B cell (primary cell): Measurements from ENCODE around the gene DUXB. TPM values are rescaled to one million over a fixed set of nuclear protein-coding genes. Genes with fewer than 3 reads are reported as not detected.

Experiments used
- ATAC-seq: fragments of 200-7000 bp; cut with Tn5 transposase; one replicate; pipeline ENCODE4 v1.10.0; 2021; ENCODE audit warnings: low read depth, mild to moderate bottlenecking, moderate number of reproducible peaks, moderate library complexity
- CTCF ChIA-PET: fragments of 350-600 bp; sonication (Branson Sonifier 250); formaldehyde crosslinking; loops from one replicate; lab custom pipeline; 2021; ENCODE audit warnings: antibody characterized with exemption, inconsistent platforms; lab: Charles Lee
- POLR2A ChIA-PET: fragments of 350-600 bp; sonication (Branson Sonifier 250); formaldehyde crosslinking; loops from one replicate; lab custom pipeline; 2021; ENCODE audit warnings: antibody characterized with exemption; lab: Charles Lee
- DNase-seq: peaks from one replicate; pipeline ENCODE4 v3.0.0; 2013
- H2AFZ ChIP-seq: 2 replicates; pipeline ENCODE4 v1.6.1; 2012; ENCODE audit warnings: mild to moderate bottlenecking, low read depth, low read length; ENCODE audit not compliant: insufficient read depth, poor library complexity, severe bottlenecking
- H3K27ac ChIP-seq, 2 donors: 1 replicate in 1 of 2; 2 replicates in 1 of 2; pipeline ENCODE4 v1.5.1; 2012 to 2013; ENCODE audit warnings: low read length in 2 of 2, mild to moderate bottlenecking in 2 of 2, moderate library complexity in 1 of 2
- H3K27me3 ChIP-seq, 4 experiments: fragments of 200-600 bp in 1 of 4; sonication (generic) in 1 of 4; replicated peaks in 1 of 4; 1 replicate in 2 of 4; 2 replicates in 2 of 4; pipeline versions ENCODE4 v1.6.1 to v1.7.0; 2013 to 2016; ENCODE audit warnings: low read length in 3 of 4, mild to moderate bottlenecking in 2 of 4, mixed read lengths in 1 of 4, moderate library complexity in 1 of 4; ENCODE audit not compliant: insufficient read depth in 4 of 4, control insufficient read depth in 3 of 4; ENCODE audit errors: control extremely low read depth in 1 of 4
- H3K36me3 ChIP-seq, 2 experiments: replicated peaks in 1 of 2; 1 replicate in 1 of 2; 2 replicates in 1 of 2; pipeline versions ENCODE4 v1.6.1 to v1.7.1; 2013; ENCODE audit warnings: low read length in 1 of 2; ENCODE audit not compliant: insufficient read depth in 2 of 2, control insufficient read depth in 1 of 2; ENCODE audit errors: control extremely low read depth in 1 of 2, extremely low read depth in 1 of 2
- H3K4me1 ChIP-seq, 2 donors: fragments of 200-600 bp in 1 of 2; sonication (generic) in 1 of 2; 1 replicate in 1 of 2; 2 replicates in 1 of 2; pipeline versions ENCODE4 v1.5.1 to v1.6.1; 2013 to 2017; ENCODE audit warnings: low read length in 2 of 2; ENCODE audit not compliant: control insufficient read depth in 2 of 2, insufficient read depth in 2 of 2
- H3K4me2 ChIP-seq: replicated peaks from 2 replicates; pipeline ENCODE3; 2012; ENCODE audit warnings: mild to moderate bottlenecking, low read depth, low read length; ENCODE audit not compliant: poor library complexity, severe bottlenecking
- H3K4me3 ChIP-seq, 5 experiments: fragments of 200-600 bp in 1 of 5; sonication (generic) in 1 of 5; 1 replicate in 3 of 5; 2 replicates in 2 of 5; pipeline versions ENCODE4 v1.5.1 to v1.7.0; 2011 to 2016; ENCODE audit warnings: low read length in 4 of 5, mild to moderate bottlenecking in 4 of 5, low read depth in 2 of 5, control low read depth in 1 of 5, moderate library complexity in 1 of 5; ENCODE audit not compliant: insufficient read depth in 1 of 5; ENCODE audit errors: control extremely low read depth in 1 of 5, extremely low read depth in 1 of 5
- H3K79me2 ChIP-seq: fragments of 200-600 bp; sonication (generic); one replicate; pipeline ENCODE4 v1.6.0; 2016; ENCODE audit warnings: low read length; ENCODE audit not compliant: control insufficient read depth, insufficient read depth
- H3K9ac ChIP-seq: fragments of 200-600 bp; sonication (generic); 2 replicates; pipeline ENCODE4 v1.6.1; 2017; ENCODE audit warnings: mild to moderate bottlenecking, low read length, moderate library complexity
- H3K9me3 ChIP-seq, 3 donors: one replicate each; pipeline versions ENCODE4 v1.6.1 to v1.7.1; 2013; ENCODE audit warnings: low read length in 2 of 3; ENCODE audit not compliant: control insufficient read depth in 2 of 3, insufficient read depth in 1 of 3; ENCODE audit errors: control extremely low read depth in 1 of 3
- H4K20me1 ChIP-seq: 2 replicates; pipeline ENCODE4 v1.6.0; 2012; ENCODE audit warnings: mild to moderate bottlenecking, low read length; ENCODE audit not compliant: insufficient read depth, control insufficient read depth, poor library complexity, severe bottlenecking
- H3K27ac Mint-ChIP-seq: one replicate; pipeline ENCODE4 v1.8.0; 2021; ENCODE audit warnings: mixed read lengths
- H3K27me3 Mint-ChIP-seq: one replicate; pipeline ENCODE4 v1.8.0; 2021; ENCODE audit warnings: mixed read lengths
- H3K4me1 Mint-ChIP-seq: one replicate; pipeline ENCODE4 v1.8.0; 2021; ENCODE audit warnings: mixed read lengths
- H3K4me3 Mint-ChIP-seq: one replicate; pipeline ENCODE4 v1.8.0; 2021; ENCODE audit warnings: mixed read lengths
- H3K9me3 Mint-ChIP-seq: one replicate; pipeline ENCODE4 v1.8.0; 2022; ENCODE audit warnings: mixed read lengths; ENCODE audit not compliant: insufficient read depth
- EZH2 ChIP-seq: IDR thresholded peaks from 2 replicates; pipeline ENCODE4 v1.6.1; 2012; ENCODE audit warnings: borderline replicate concordance, low read depth, mild to moderate bottlenecking, moderate library complexity, low read length; ENCODE audit not compliant: insufficient read depth, poor library complexity, severe bottlenecking
- WGBS: methylation state at CpG from one replicate; pipeline ENCODE4 v1.1.5; 2013; ENCODE audit warnings: missing lambda C conversion rate; ENCODE audit not compliant: insufficient coverage; 5-methylcytosine and 5-hydroxymethylcytosine counted together
- intact Hi-C: fragments of 100-400 bp; cut with micrococcal nuclease; formaldehyde crosslinking; loops from one replicate; pipeline ENCODE4 v1.10.0; 2022
- polyA plus RNA-seq: library from polyadenylated mRNA; depleted of rRNA; stranded (reverse); fragments of >200 nt; gene quantifications from 2 replicates; pipeline ENCODE4 v1.2.3, GENCODE V29; 2012
- total RNA-seq, 2 donors: library from RNA; stranded (reverse); fragments of 120-200 nt in 1 of 2; gene quantifications; 1 replicate in 1 of 2; 2 replicates in 1 of 2; pipeline versions ENCODE4 v1.2.3 to v1.2.4, GENCODE V29; 2013 to 2022
- TF ChIP-seq, protein P1 (sequence below): fragments of 200-600 bp; IDR thresholded peaks from one replicate; pipeline ENCODE4 v1.8.0; 2022; ENCODE audit warnings: antibody characterized with exemption, mild to moderate bottlenecking

The DUXB gene
- total and polyA plus RNA-seq, 2 donors (not counting 1 experiment from before 2014, with no cell fraction given): not detected

DNA sequence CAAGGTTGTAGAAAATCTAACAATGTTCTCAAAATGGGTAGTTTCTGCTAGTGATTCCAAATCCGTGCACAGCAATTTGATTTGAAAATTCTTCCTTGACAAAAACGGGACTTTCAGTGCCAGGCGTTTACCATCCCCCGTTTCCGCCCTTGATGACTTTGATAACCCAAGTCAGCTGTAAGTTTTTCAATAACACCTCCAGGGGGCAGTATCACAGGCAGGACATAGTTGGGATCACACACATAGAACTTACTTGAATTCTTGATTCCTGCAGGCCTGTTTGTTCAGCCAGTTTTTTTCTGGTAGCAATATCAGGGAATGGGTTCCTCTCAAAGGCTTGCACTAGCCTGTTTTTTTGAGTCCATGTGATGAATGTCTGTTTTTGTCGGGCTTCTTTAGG lies 5.6 kb downstream of the DUXB start:
- H3K4me3 Mint-ChIP-seq: no peak overlapping the region
- Histone ChIP-seq H4K20me1 (no peaks in the 10 kb centered on the region), H3K4me2 (no peak overlapping the region), H3K36me3 (no peaks in the 10 kb centered on the region), H3K9me3 (no peaks in the 10 kb centered on the region), H3K27ac (no peak overlapping the region), H2AFZ (no peak overlapping the region), H3K27me3 (no peaks in the 10 kb centered on the region), H3K4me3 (no peak overlapping the region), H3K9ac (no peak overlapping the region), H3K79me2 (no peaks in the 10 kb centered on the region), H3K4me1 (no peaks in the 10 kb centered on the region)
- no peak for ATAC-seq
- 83% methylated on average over 5 of the region's 6 CpGs for WGBS
- no peaks in the 10 kb centered on the region for H3K9me3 Mint-ChIP-seq
- ChIA-PET POLR2A (no interaction called here), CTCF (interaction anchor here (0.9 to 1.1 kb wide), 3 partner anchors 47 to 496 kb away, joined by 3 to 5 read pairs (median 3); no protein-coding TSS in a partner anchor)
- TF ChIP-seq EZH2: no peak
- TF ChIP-seq, protein P1, sequence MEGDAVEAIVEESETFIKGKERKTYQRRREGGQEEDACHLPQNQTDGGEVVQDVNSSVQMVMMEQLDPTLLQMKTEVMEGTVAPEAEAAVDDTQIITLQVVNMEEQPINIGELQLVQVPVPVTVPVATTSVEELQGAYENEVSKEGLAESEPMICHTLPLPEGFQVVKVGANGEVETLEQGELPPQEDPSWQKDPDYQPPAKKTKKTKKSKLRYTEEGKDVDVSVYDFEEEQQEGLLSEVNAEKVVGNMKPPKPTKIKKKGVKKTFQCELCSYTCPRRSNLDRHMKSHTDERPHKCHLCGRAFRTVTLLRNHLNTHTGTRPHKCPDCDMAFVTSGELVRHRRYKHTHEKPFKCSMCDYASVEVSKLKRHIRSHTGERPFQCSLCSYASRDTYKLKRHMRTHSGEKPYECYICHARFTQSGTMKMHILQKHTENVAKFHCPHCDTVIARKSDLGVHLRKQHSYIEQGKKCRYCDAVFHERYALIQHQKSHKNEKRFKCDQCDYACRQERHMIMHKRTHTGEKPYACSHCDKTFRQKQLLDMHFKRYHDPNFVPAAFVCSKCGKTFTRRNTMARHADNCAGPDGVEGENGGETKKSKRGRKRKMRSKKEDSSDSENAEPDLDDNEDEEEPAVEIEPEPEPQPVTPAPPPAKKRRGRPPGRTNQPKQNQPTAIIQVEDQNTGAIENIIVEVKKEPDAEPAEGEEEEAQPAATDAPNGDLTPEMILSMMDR: no peak
- intact Hi-C loops: loop anchor here (2.0 kb wide), 1 partner anchor 69 kb away; no protein-coding TSS in a partner anchor
- H3K27ac Mint-ChIP-seq: no peak overlapping the region
- no peak for DNase-seq
- H3K4me1 Mint-ChIP-seq: no peaks in the 10 kb centered on the region
- no peaks in the 10 kb centered on the region for H3K27me3 Mint-ChIP-seq

DNA sequence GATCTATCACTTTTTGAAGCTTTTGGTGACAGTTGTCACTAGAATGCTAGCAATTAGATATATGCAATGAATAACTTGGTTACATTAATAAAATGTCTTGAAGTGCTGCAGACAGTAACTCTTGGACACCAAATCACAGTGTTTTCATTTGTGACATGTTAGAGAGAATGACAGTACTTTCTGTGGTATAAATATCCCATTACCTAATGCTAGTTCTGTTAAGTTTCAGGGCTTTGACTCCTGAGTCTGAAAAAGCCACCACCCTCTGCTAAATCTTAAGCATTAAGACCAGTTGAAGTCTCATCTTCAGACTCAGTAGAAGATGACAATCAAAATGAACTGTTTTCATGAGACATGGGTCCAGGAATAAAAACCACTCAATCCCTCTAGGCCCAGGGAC lies 13.9 kb downstream of the DUXB start:
- no peaks in the 10 kb centered on the region for H3K79me2 ChIP-seq
- no peaks in the 10 kb centered on the region for H3K9me3 Mint-ChIP-seq
- no peaks in the 10 kb centered on the region for H3K27me3 ChIP-seq
- no peaks in the 10 kb centered on the region for H3K9me3 ChIP-seq
- H3K27me3 Mint-ChIP-seq: no peaks in the 10 kb centered on the region
- no peak overlapping the region for H3K4me2 ChIP-seq
- no peaks in the 10 kb centered on the region for H3K4me1 Mint-ChIP-seq
- no peak for ATAC-seq
- no peak overlapping the region for H3K4me3 Mint-ChIP-seq
- H3K9ac ChIP-seq: no peak overlapping the region
- no peaks in the 10 kb centered on the region for H4K20me1 ChIP-seq
- no peak for TF ChIP-seq EZH2
- TF ChIP-seq, protein P1: no peak
- DNase-seq: no peak
- H3K27ac ChIP-seq: no peak overlapping the region
- H3K4me1 ChIP-seq: no peaks in the 10 kb centered on the region
- no peak overlapping the region for H3K27ac Mint-ChIP-seq
- ChIA-PET CTCF (no interaction called here), POLR2A (no interaction called here)
- no peak overlapping the region for H2AFZ ChIP-seq
- H3K4me3 ChIP-seq: no peak overlapping the region
- no peaks in the 10 kb centered on the region for H3K36me3 ChIP-seq
- intact Hi-C loops: no loop called here
